HG03558 (cell line): ENCODE measurements around the gene NR4A3.

Experiments
- ATAC-seq: cut with Tn5 transposase; IDR thresholded peaks from one replicate; pipeline ENCODE4 v1.9.1; 2021; ENCODE audit warnings: moderate number of reproducible peaks; ENCODE audit not compliant: unreplicated experiment; ENCODE audit errors: extremely low read depth

The NR4A3 gene

GRCh38 chr9:99867536-99867935, 45.9 kb downstream of the NR4A3 start:
- ATAC-seq, result no peak

GRCh38 chr9:99867968-99868367, 46.3 kb downstream of the NR4A3 start:
- ATAC-seq, result no peak

- ATAC-seq, result no peak
These were observed 47.2 kb downstream of the NR4A3 start for GRCh38 chr9:99868845-99869244.

GRCh38 chr9:99870126-99870525, 48.4 kb downstream of the NR4A3 start:
- ATAC-seq, result no peak

GRCh38 chr9:99873531-99873930, 51.8 kb downstream of the NR4A3 start:
- ATAC-seq, result no peak

GRCh38 chr9:99873943-99874584, 52.4 kb downstream of the NR4A3 start:
- no peak for ATAC-seq

- no peak for ATAC-seq
These were observed 54.5 kb downstream of the NR4A3 start for GRCh38 chr9:99876190-99876589.

GRCh38 chr9:99878651-99879050, 57.0 kb downstream of the NR4A3 start:
- ATAC-seq, result no peak

GRCh38 chr9:99881769-99882168, 60.1 kb downstream of the NR4A3 start:
- ATAC-seq, result no peak

GRCh38 chr9:99885747-99886146, 64.1 kb downstream of the NR4A3 start:
- no peak for ATAC-seq

- no peak for ATAC-seq
These were observed 67.4 kb downstream of the NR4A3 start for GRCh38 chr9:99889120-99889519.

GRCh38 chr9:99894826-99895225, 73.1 kb downstream of the NR4A3 start:
- no peak for ATAC-seq

GRCh38 chr9:99895510-99895909, 73.8 kb downstream of the NR4A3 start:
- ATAC-seq, result no peak

GRCh38 chr9:99896119-99896518, 74.4 kb downstream of the NR4A3 start:
- ATAC-seq, result no peak

- ATAC-seq, result no peak
These were observed 81.7 kb downstream of the NR4A3 start for GRCh38 chr9:99903393-99903792.

- no peak for ATAC-seq
These were observed 84.2 kb downstream of the NR4A3 start for GRCh38 chr9:99905833-99906402.

GRCh38 chr9:99906403-99907207, 84.9 kb downstream of the NR4A3 start, which contains the start of gene STX17:
STX17 (plus strand) TSS chr9:99906654; CDS start chr9:99915240, 8,586 bp downstream.
- ATAC-seq, result peak; percentile 53

- no peak for ATAC-seq
These were observed 85.5 kb downstream of the NR4A3 start for GRCh38 chr9:99907208-99907532.

GRCh38 chr9:99911600-99911999, 89.9 kb downstream of the NR4A3 start:
- ATAC-seq, result no peak
